ENCODE measurements around the gene AGBL3. TPM values are rescaled to one million over a fixed set of nuclear protein-coding genes. Genes with fewer than 3 reads are reported as not detected.
"Not testable (repeated sequence)": the region's sequence is repeated elsewhere in the genome, so short reads cannot be mapped to it uniquely, and the experiment has no call there.

Gene AGBL3
- polyA plus RNA-seq, 2 donors: 0.55 to 0.62 TPM

GRCh38 chr7:134957005-134957404 is 29.3 kb upstream of the AGBL3 start:
- Histone ChIP-seq H3K4me3 (ENCODE audit: low read depth in 1 of 2, low read length in 2 of 2) (no peak overlapping the region), H3K36me3 (ENCODE audit: control insufficient read depth in 2 of 2, insufficient read depth in 2 of 2, low read length in 1 of 2) (no peaks in the 10 kb centered on the region), H3K9me3 (ENCODE audit: control insufficient read depth in 2 of 2, insufficient read depth in 1 of 2, low read depth in 1 of 2, low read length in 1 of 2) (no peaks in the 10 kb centered on the region), H3K27me3 (ENCODE audit: control insufficient read depth in 1 of 2, insufficient read depth in 2 of 2, low read length in 2 of 2) (no peaks in the 10 kb centered on the region), H3K4me1 (ENCODE audit: control insufficient read depth in 2 of 2, insufficient read depth in 2 of 2, low read length in 1 of 2) (peaks cover 0 to 2% of the 10 kb centered on the region in 2 donors), H3K27ac (ENCODE audit: low read depth in 2 of 2, low read length in 1 of 2) (no peak overlapping the region)
- 87 to 92% methylated on average over 3 of the region's 3 CpGs for WGBS, 2 donors

GRCh38 chr7:134959810-134960209 is 26.5 kb upstream of the AGBL3 start:
- Histone ChIP-seq H3K27me3 (ENCODE audit: control insufficient read depth in 1 of 2, insufficient read depth in 2 of 2, low read length in 2 of 2) (no peaks in the 10 kb centered on the region), H3K4me1 (ENCODE audit: control insufficient read depth in 2 of 2, insufficient read depth in 2 of 2, low read length in 1 of 2) (peaks cover 0 to 2% of the 10 kb centered on the region in 2 donors), H3K4me3 (ENCODE audit: low read depth in 1 of 2, low read length in 2 of 2) (no peak overlapping the region), H3K27ac (ENCODE audit: low read depth in 2 of 2, low read length in 1 of 2) (no peak overlapping the region), H3K9me3 (ENCODE audit: control insufficient read depth in 2 of 2, insufficient read depth in 1 of 2, low read depth in 1 of 2, low read length in 1 of 2) (no peaks in the 10 kb centered on the region), H3K36me3 (ENCODE audit: control insufficient read depth in 2 of 2, insufficient read depth in 2 of 2, low read length in 1 of 2) (peaks cover 0 to 2% of the 10 kb centered on the region in 2 donors)
- 92 to 93% methylated on average over 5 of the region's 5 CpGs for WGBS, 2 donors

GRCh38 chr7:134962270-134962780 is 24.0 kb upstream of the AGBL3 start:
- Histone ChIP-seq H3K4me1 (ENCODE audit: control insufficient read depth in 2 of 2, insufficient read depth in 2 of 2, low read length in 1 of 2) (peaks cover 0 to 3% of the 10 kb centered on the region in 2 donors), H3K36me3 (ENCODE audit: control insufficient read depth in 2 of 2, insufficient read depth in 2 of 2, low read length in 1 of 2) (peaks cover 2 to 3% of the 10 kb centered on the region in 2 donors), H3K9me3 (ENCODE audit: control insufficient read depth in 2 of 2, insufficient read depth in 1 of 2, low read depth in 1 of 2, low read length in 1 of 2) (no peaks in the 10 kb centered on the region), H3K27ac (ENCODE audit: low read depth in 2 of 2, low read length in 1 of 2) (no peak overlapping the region), H3K4me3 (ENCODE audit: low read depth in 1 of 2, low read length in 2 of 2) (no peak overlapping the region), H3K27me3 (ENCODE audit: control insufficient read depth in 1 of 2, insufficient read depth in 2 of 2, low read length in 2 of 2) (no peaks in the 10 kb centered on the region)

DNA sequence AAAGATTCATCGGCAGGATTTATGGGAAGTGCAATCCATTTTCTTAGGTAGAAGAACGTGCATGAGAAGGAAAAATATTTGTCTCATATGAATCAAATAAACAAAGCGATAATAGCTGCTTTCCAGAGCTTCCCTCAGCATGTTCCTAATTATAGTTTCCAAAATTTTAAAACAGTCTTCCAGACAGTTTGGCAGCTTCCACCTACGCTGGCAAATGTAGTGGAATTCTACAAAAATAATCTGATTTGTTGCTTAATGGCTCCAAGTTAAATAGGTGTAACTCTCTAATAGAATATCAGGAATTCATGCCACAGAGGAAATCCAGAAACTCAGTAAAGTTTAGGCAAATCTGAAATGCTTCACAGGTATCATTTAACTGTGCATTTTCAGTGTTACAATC is 23.3 kb upstream of the AGBL3 start:
- Histone ChIP-seq H3K27me3 (ENCODE audit: control insufficient read depth in 1 of 2, insufficient read depth in 2 of 2, low read length in 2 of 2) (no peaks in the 10 kb centered on the region), H3K27ac (ENCODE audit: low read depth in 2 of 2, low read length in 1 of 2) (no peak overlapping the region), H3K4me3 (ENCODE audit: low read depth in 1 of 2, low read length in 2 of 2) (no peak overlapping the region), H3K4me1 (ENCODE audit: control insufficient read depth in 2 of 2, insufficient read depth in 2 of 2, low read length in 1 of 2) (peaks cover 0 to 3% of the 10 kb centered on the region in 2 donors), H3K9me3 (ENCODE audit: control insufficient read depth in 2 of 2, insufficient read depth in 1 of 2, low read depth in 1 of 2, low read length in 1 of 2) (no peaks in the 10 kb centered on the region), H3K36me3 (ENCODE audit: control insufficient read depth in 2 of 2, insufficient read depth in 2 of 2, low read length in 1 of 2) (peaks cover 2 to 3% of the 10 kb centered on the region in 2 donors)
- 67 to 75% methylated on average over 4 of the region's 4 CpGs for WGBS, 2 donors

GRCh38 chr7:134966691-134967090 is 19.6 kb upstream of the AGBL3 start:
- Histone ChIP-seq H3K4me1 (ENCODE audit: control insufficient read depth in 2 of 2, insufficient read depth in 2 of 2, low read length in 1 of 2) (peaks cover 0 to 3% of the 10 kb centered on the region in 2 donors), H3K9me3 (ENCODE audit: control insufficient read depth in 2 of 2, insufficient read depth in 1 of 2, low read depth in 1 of 2, low read length in 1 of 2) (no peaks in the 10 kb centered on the region), H3K27me3 (ENCODE audit: control insufficient read depth in 1 of 2, insufficient read depth in 2 of 2, low read length in 2 of 2) (no peaks in the 10 kb centered on the region), H3K36me3 (ENCODE audit: control insufficient read depth in 2 of 2, insufficient read depth in 2 of 2, low read length in 1 of 2) (peaks cover 2 to 3% of the 10 kb centered on the region in 2 donors), H3K27ac (ENCODE audit: low read depth in 2 of 2, low read length in 1 of 2) (no peak overlapping the region), H3K4me3 (ENCODE audit: low read depth in 1 of 2, low read length in 2 of 2) (no peak overlapping the region)
- 72 to 73% methylated on average over 3 of the region's 3 CpGs for WGBS, 2 donors

DNA sequence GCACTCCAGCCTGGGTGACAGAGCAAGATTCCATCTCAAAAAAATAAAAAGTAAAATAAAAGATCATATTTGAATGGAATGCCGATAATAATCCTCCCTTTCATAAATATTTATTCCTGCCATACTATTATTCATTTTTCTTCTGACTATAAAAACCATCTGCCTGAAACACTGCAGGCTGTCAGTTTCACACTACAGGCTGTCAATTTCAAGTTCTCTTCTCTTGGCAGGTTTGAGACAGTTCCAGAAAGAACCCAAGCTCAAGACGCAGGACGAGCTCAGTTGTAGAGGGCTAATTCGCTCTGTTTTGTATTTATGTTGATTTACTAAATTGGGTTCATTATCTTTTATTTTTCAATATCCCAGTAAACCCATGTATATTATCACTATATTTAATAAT is 18.2 kb upstream of the AGBL3 start:
- peaks cover 0 to 3% of the 10 kb centered on the region in 2 donors for H3K4me1 ChIP-seq (ENCODE audit: control insufficient read depth in 2 of 2, insufficient read depth in 2 of 2, low read length in 1 of 2)
- H3K27me3 ChIP-seq (ENCODE audit: control insufficient read depth in 1 of 2, insufficient read depth in 2 of 2, low read length in 2 of 2): no peaks in the 10 kb centered on the region
- no peak overlapping the region for H3K27ac ChIP-seq (ENCODE audit: low read depth in 2 of 2, low read length in 1 of 2)
- H3K4me3 ChIP-seq (ENCODE audit: low read depth in 1 of 2, low read length in 2 of 2): no peak overlapping the region
- no peaks in the 10 kb centered on the region for H3K9me3 ChIP-seq (ENCODE audit: control insufficient read depth in 2 of 2, insufficient read depth in 1 of 2, low read depth in 1 of 2, low read length in 1 of 2)
- H3K36me3 ChIP-seq (ENCODE audit: control insufficient read depth in 2 of 2, insufficient read depth in 2 of 2, low read length in 1 of 2): peaks cover 2 to 3% of the 10 kb centered on the region in 2 donors
- 84 to 90% methylated on average over 4 of the region's 4 CpGs for WGBS, 2 donors

GRCh38 chr7:134981645-134982044 is 4.7 kb upstream of the AGBL3 start:
- H3K36me3 ChIP-seq (ENCODE audit: control insufficient read depth in 2 of 2, insufficient read depth in 2 of 2, low read length in 1 of 2); H3K27ac ChIP-seq (ENCODE audit: low read depth in 2 of 2, low read length in 1 of 2): not testable (repeated sequence)
- 97% methylated on average over 3 of the region's 3 CpGs for WGBS, 2 donors

GRCh38 chr7:134985894-134986362 is 380 bp upstream of the AGBL3 start:
- peak overlapping the region; percentile 61 to 83 for H3K4me3 ChIP-seq (ENCODE audit: low read depth in 1 of 2, low read length in 2 of 2)
- H3K36me3 ChIP-seq (ENCODE audit: control insufficient read depth in 2 of 2, insufficient read depth in 2 of 2, low read length in 1 of 2): peaks cover 0 to 3% of the 10 kb centered on the region in 2 donors
- no peaks in the 10 kb centered on the region for H3K4me1 ChIP-seq (ENCODE audit: control insufficient read depth in 2 of 2, insufficient read depth in 2 of 2, low read length in 1 of 2)
- 50 to 52% methylated on average over 8 of the region's 8 CpGs for WGBS, 2 donors
- H3K9me3 ChIP-seq (ENCODE audit: control insufficient read depth in 2 of 2, insufficient read depth in 1 of 2, low read depth in 1 of 2, low read length in 1 of 2): no peaks in the 10 kb centered on the region
- no peaks in the 10 kb centered on the region for H3K27me3 ChIP-seq (ENCODE audit: control insufficient read depth in 1 of 2, insufficient read depth in 2 of 2, low read length in 2 of 2)
- peak overlapping the region; percentile 89 to 91 for H3K27ac ChIP-seq (ENCODE audit: low read depth in 2 of 2, low read length in 1 of 2)

More at GRCh38 chr7:134981645-134982044, 4.7 kb upstream of the AGBL3 start:
- not testable (repeated sequence) for H3K9me3 ChIP-seq (ENCODE audit: control insufficient read depth in 2 of 2, insufficient read depth in 1 of 2, low read depth in 1 of 2, low read length in 1 of 2); H3K4me3 ChIP-seq (ENCODE audit: low read depth in 1 of 2, low read length in 2 of 2); H3K4me1 ChIP-seq (ENCODE audit: control insufficient read depth in 2 of 2, insufficient read depth in 2 of 2, low read length in 1 of 2); H3K27me3 ChIP-seq (ENCODE audit: control insufficient read depth in 1 of 2, insufficient read depth in 2 of 2, low read length in 2 of 2)

DNA sequence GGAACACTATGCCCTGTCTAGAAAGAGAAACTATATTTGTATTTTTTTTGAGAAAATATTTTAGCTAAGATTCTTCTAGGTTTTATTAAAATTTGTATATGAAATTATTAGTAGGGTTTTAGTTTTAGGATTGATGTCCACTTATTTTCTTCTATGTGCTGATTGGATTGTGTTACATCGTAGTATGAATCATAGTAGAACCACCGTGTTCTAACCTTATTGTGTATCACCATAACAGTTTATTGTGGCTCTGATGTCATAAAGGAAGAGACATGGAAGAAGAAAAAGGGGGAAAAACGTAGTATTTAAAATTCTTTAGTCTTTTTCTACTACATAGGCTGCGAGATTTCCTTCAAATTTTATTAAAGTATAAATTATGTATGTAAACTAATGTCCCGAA is 1.9 kb downstream of the AGBL3 start:
- no peaks in the 10 kb centered on the region for H3K27me3 ChIP-seq (ENCODE audit: control insufficient read depth in 1 of 2, insufficient read depth in 2 of 2, low read length in 2 of 2)
- H3K4me1 ChIP-seq (ENCODE audit: control insufficient read depth in 2 of 2, insufficient read depth in 2 of 2, low read length in 1 of 2): no peaks in the 10 kb centered on the region
- no peak overlapping the region for H3K27ac ChIP-seq (ENCODE audit: low read depth in 2 of 2, low read length in 1 of 2)
- no peak overlapping the region for H3K4me3 ChIP-seq (ENCODE audit: low read depth in 1 of 2, low read length in 2 of 2)
- no peaks in the 10 kb centered on the region for H3K9me3 ChIP-seq (ENCODE audit: control insufficient read depth in 2 of 2, insufficient read depth in 1 of 2, low read depth in 1 of 2, low read length in 1 of 2)
- WGBS, 2 donors: 82 to 87% methylated on average over 5 of the region's 5 CpGs
- H3K36me3 ChIP-seq (ENCODE audit: control insufficient read depth in 2 of 2, insufficient read depth in 2 of 2, low read length in 1 of 2): peaks cover 0 to 3% of the 10 kb centered on the region in 2 donors

All from esophagus (tissue), 2 donors.